Parathyroid adenoma (tissue), 2 donors: ENCODE data around the gene JAM3.
A peak's percentile ranks its signal among the peaks of the same experiment; 100 is the strongest.

ENCODE experiments used
- H2AFZ ChIP-seq: fragments of 300-600 bp; sonication (generic); one replicate; pipeline ENCODE4 v1.7.0; 2017; ENCODE audit warnings: antibody characterized with exemption, mild to moderate bottlenecking
- H3K27ac ChIP-seq: fragments of 300-600 bp; sonication (generic); one replicate; pipeline ENCODE4 v1.7.0; 2017
- H3K27me3 ChIP-seq: fragments of 300-600 bp; sonication (generic); one replicate; pipeline ENCODE4 v1.7.0; 2017; ENCODE audit warnings: low read length; ENCODE audit not compliant: control insufficient read depth, insufficient read depth
- H3K36me3 ChIP-seq: fragments of 300-600 bp; sonication (generic); one replicate; pipeline ENCODE4 v1.7.0; 2017; ENCODE audit warnings: low read length; ENCODE audit not compliant: control insufficient read depth, insufficient read depth
- H3K4me1 ChIP-seq: fragments of 300-600 bp; sonication (generic); one replicate; pipeline ENCODE4 v1.7.0; 2017; ENCODE audit warnings: control low read depth
- H3K4me2 ChIP-seq: fragments of 300-600 bp; sonication (generic); one replicate; pipeline ENCODE4 v1.7.0; 2017; ENCODE audit warnings: low read length
- H3K4me3 ChIP-seq: fragments of 300-600 bp; sonication (generic); one replicate; pipeline ENCODE4 v1.7.0; 2017; ENCODE audit warnings: low read depth, low read length
- H3K79me2 ChIP-seq: fragments of 300-600 bp; sonication (generic); one replicate; pipeline ENCODE4 v1.7.0; 2017; ENCODE audit warnings: control low read depth
- H3K9ac ChIP-seq: fragments of 300-600 bp; sonication (generic); one replicate; pipeline ENCODE4 v1.7.0; 2017; ENCODE audit warnings: mild to moderate bottlenecking
- H3K9me3 ChIP-seq: fragments of 300-600 bp; sonication (generic); one replicate; pipeline ENCODE4 v1.7.0; 2017; ENCODE audit warnings: low read length; ENCODE audit not compliant: control insufficient read depth
- TF ChIP-seq, protein P1 (sequence below): fragments of 300-600 bp; sonication (generic); IDR thresholded peaks from one replicate; pipeline ENCODE4 v1.7.0; 2017; ENCODE audit warnings: antibody characterized with exemption, mild to moderate bottlenecking
- donor health status: primary hyperparathyroidism.

The JAM3 gene

DNA sequence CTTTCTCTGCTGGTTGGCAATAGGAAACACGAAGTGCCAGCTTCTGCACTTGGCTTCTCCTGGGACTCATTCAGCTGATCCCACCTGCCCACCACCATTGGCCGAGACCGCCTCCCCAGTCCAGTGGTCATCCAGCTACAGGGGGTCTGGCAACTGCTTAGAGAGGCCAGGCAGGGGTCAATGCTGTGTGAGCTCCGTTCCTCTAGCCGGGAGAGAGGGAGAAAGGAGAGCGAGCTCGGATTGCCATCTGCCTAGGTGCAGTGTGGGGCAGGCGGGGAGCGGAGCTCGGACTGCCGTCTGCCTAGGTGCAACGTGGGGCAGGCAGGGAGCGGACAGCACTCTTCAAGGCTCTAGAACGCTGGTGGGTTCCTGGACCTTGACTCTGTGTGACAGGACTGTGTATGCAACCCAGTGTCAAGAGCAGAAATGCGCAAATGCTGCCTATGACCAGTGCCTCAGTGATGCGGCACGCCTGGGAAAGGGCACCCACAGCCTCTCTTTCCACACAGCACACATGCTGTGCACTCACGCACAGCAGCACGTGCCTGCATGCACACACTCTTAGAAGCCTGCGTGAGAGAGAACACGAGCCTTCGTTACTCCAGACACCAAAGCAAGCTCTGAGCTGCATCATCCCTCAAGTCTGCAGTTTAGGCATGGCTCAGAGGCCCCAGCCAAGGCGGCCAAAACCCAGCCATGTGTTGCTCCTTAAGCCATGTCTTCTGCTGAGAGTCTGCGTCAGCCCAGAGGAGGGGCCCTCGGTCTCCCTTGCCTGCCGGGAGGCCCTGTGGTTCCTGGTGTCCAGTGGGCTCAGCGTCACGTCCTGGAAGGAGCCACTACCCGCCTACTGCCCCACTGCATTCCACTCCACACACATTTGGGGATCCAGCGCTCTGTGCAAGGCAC is 26.8 kb upstream of the JAM3 start:
- peaks cover 9% of the 10 kb centered on the region for H3K4me1 ChIP-seq
- H3K36me3 ChIP-seq = no peaks in the 10 kb centered on the region
- no peak overlapping the region for H2AFZ ChIP-seq
- no peaks in the 10 kb centered on the region for H3K9me3 ChIP-seq
- no peak overlapping the region for H3K27ac ChIP-seq
- TF ChIP-seq, protein P1, sequence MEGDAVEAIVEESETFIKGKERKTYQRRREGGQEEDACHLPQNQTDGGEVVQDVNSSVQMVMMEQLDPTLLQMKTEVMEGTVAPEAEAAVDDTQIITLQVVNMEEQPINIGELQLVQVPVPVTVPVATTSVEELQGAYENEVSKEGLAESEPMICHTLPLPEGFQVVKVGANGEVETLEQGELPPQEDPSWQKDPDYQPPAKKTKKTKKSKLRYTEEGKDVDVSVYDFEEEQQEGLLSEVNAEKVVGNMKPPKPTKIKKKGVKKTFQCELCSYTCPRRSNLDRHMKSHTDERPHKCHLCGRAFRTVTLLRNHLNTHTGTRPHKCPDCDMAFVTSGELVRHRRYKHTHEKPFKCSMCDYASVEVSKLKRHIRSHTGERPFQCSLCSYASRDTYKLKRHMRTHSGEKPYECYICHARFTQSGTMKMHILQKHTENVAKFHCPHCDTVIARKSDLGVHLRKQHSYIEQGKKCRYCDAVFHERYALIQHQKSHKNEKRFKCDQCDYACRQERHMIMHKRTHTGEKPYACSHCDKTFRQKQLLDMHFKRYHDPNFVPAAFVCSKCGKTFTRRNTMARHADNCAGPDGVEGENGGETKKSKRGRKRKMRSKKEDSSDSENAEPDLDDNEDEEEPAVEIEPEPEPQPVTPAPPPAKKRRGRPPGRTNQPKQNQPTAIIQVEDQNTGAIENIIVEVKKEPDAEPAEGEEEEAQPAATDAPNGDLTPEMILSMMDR = no peak
- no peaks in the 10 kb centered on the region for H3K27me3 ChIP-seq
- no peak overlapping the region for H3K4me2 ChIP-seq
- no peak overlapping the region for H3K9ac ChIP-seq
- H3K79me2 ChIP-seq = no peaks in the 10 kb centered on the region
- no peak overlapping the region for H3K4me3 ChIP-seq

DNA sequence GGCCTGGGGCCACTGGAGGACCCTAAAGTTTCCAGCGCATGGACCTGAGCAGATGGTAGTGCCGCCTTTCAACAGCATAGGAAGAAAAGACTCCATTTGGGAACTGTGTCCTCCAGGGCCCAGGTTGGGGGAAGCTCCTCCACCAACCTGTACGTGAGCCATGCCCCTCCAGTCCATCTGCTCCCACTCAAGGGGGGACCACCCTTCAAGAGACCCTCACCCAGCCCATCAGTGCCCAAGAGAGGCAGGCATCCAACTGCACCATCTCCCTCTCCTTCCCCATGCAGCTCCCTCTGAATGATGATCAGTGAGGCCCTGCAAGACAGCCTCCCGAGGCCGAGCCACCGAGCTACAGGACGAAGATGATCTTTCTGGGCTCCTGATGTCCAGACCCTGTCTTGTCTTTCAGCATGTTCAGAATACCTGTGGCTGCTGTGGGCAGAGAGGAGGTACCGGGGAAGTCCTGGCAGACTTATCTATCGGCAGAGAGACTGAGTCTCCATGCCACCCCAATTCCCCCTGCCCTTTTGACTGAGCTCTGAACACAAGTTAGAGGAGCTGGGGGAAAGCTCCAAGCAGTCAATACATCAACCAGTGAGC is 25.0 kb upstream of the JAM3 start:
- Histone ChIP-seq H3K4me1 (peaks cover 2% of the 10 kb centered on the region), H3K9ac (no peak overlapping the region), H3K27ac (no peak overlapping the region), H3K9me3 (no peaks in the 10 kb centered on the region), H3K4me3 (no peak overlapping the region), H3K36me3 (no peaks in the 10 kb centered on the region), H3K27me3 (no peaks in the 10 kb centered on the region), H2AFZ (no peak overlapping the region), H3K79me2 (no peaks in the 10 kb centered on the region), H3K4me2 (no peak overlapping the region)
- TF ChIP-seq, protein P1 = no peak

DNA sequence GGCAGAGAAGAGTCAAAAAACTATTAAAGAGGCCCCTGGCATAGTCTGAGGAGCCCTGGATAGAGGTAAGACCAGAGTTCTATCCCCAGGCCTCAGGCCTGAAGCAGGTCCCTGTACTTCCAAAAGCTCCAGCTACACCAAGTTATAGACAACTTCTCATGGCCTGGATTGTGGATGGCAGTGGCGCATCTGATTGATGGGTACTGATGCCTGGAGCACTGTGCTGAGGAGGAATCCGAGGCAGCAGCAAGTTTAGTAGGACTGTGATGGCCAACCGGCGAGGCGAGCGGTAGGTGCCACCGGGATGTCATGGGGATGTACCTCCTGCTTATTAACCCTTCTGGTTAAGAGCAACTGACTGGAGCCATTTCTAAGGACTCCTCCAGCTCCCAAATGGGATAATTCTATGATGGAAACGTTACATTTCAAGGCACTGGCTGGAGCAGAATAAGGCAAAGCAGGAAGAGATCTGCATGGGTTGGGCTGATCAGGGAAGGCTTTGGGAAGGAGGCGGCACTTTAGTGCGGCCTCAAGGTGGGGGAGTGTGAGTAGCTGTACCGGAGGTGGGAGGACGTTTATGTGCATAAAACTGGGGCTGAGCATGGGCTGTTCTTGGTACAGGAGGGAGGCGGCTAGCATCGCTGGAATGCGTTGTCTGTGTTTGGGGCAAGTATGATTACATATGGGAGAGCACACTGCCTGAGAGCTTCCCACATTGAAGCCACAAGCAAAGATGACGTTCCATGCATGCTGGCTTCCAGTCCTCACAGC is 24.2 kb upstream of the JAM3 start:
- peaks cover 2% of the 10 kb centered on the region for H3K4me1 ChIP-seq
- no peak overlapping the region for H3K4me3 ChIP-seq

DNA sequence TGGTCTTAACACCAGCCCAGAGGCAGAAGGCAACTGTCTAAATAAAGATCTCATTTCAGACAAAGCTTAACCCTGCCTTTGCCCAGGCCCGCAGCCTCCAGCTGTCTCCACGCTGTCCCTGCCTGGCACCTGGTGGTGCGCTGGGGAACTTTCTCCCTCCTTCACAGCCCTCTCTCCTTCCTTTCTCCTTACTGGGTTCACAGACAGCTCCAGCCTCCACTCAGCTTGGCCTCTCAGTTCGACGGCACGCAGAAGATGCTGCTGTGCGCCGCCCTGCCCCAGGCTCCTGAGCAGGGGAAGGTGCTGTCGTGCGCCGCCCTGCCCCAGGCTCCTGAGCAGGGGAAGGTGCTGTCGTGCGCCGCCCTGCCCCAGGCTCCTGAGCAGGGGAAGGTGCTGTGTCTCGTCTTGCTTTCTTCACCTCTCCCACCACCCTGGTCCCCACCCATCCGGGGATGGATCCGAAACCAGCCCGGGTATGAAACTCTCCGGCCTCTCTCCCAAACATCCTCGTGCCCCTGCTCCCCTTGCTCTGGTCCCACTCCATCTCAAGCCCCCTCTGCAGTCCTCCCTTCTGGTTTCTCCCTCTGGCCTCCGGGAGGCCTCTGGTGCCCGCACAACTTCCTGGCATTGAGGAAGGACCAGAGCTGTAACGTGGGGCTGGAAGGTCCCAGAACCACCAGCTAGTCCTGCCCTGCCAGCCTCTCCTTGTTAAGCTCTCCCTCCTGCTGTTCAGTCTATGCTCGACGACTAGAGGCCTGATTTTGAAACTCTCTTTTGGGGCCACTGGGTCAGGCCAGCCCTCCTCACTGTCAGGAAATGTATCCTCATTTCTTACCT is 22.9 kb upstream of the JAM3 start:
- H3K4me2 ChIP-seq = no peak overlapping the region
- H3K4me3 ChIP-seq = no peak overlapping the region
- peak overlapping the region; percentile 3 for H2AFZ ChIP-seq
- no peaks in the 10 kb centered on the region for H3K36me3 ChIP-seq
- no peaks in the 10 kb centered on the region for H3K79me2 ChIP-seq
- H3K4me1 ChIP-seq = peaks cover 4% of the 10 kb centered on the region
- no peak overlapping the region for H3K27ac ChIP-seq
- H3K9ac ChIP-seq = no peak overlapping the region
- TF ChIP-seq, protein P1 = peak; percentile 66
- no peaks in the 10 kb centered on the region for H3K27me3 ChIP-seq
- H3K9me3 ChIP-seq = no peaks in the 10 kb centered on the region

More for the DNA sequence above, 24.2 kb upstream of the JAM3 start:
- Histone ChIP-seq H3K27ac (no peak overlapping the region), H3K79me2 (no peaks in the 10 kb centered on the region), H3K36me3 (no peaks in the 10 kb centered on the region), H2AFZ (no peak overlapping the region), H3K4me2 (no peak overlapping the region), H3K9ac (no peak overlapping the region), H3K27me3 (no peaks in the 10 kb centered on the region), H3K9me3 (no peaks in the 10 kb centered on the region)
- TF ChIP-seq, protein P1 = no peak
